ENCODE data around the gene PNLIPRP1. TPM values are rescaled to one million over a fixed set of nuclear protein-coding genes. Genes with fewer than 3 reads are reported as not detected.

Gene PNLIPRP1
- polyA plus RNA-seq (ENCODE audit: insufficient read length): not detected

GRCh38 chr10:116590590-116591444, at the start of gene PNLIPRP1:
PNLIPRP1 (plus strand) TSS chr10:116590959; CDS start chr10:116591130, 171 bp downstream.
- no peak for DNase-seq

- DNase-seq: no peak
These were observed 48.6 kb upstream of the PNLIPRP1 start for GRCh38 chr10:116542007-116542677.

DNA sequence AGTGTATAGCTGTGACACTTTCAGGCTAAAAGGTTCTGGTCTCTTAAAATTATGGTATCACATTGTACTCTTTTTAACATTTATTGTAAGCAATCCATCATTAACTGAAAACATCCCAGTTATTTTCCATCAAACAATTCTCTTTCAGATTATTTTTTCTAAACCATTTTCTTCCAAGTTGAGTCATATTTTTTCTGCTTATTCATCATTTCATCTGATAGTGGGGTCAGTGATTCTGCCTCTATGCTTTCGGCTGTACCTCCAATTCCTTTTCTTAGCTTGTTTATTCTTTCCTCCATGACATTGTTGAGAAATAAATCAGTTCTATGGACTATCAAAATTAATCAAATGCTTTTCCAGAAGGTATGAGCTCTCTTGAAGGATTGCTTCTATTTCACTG, 45.6 kb upstream of the PNLIPRP1 start:
- DNase-seq: no peak

DNA sequence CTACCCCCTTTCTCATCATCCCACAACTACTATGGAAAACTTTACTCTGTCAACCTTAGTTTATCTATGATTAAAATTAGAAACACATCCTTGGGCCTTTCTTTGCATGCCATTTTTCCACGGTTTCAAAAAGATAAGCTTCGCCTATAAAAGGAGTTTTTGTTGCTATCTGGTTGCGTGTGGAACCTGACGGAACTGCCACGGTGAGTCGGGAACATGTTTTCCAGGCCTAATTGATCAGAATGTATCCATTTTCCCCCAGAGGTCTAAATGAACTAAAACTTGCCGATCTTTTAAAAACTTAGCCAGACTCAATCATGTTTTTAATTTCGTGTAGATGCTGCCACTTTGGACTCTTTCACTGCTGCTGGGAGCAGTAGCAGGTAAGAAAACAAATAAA, 45.0 kb upstream of the PNLIPRP1 start, which contains the start of gene PNLIP:
Gene PNLIP, plus strand, starts transcription at position 176 of the 400 bp plus-strand sequence. Its CDS starts 162 bp downstream, at position 338.
- no peak for DNase-seq

- DNase-seq: no peak
These were observed 42.5 kb upstream of the PNLIPRP1 start for GRCh38 chr10:116548301-116548700.

DNA sequence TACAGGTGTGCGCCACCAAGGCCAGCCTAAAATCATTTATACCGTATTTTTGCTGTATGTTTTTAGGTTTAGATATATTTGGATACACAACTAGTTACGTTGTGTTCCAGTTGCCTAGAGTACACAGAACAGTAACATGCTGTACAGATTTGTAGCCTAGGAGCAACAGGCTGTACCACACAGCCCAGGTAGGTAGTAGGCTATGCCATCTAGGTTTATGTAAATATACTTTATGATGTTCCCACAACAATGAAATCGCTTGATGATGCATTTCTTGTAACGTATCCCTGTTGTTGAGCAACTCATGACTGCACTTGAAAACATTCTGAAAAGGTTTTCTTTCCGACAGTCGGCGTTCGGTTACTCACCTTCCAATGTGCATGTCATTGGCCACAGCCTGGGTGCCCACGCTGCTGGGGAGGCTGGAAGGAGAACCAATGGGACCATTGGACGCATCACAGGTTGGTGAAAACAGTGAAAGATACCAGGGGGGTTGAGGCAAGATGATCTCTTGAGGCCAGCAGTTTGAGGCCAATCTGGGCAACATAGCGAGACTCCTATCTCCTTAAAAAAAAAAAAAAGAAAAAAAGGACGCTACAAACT, 37.3 kb upstream of the PNLIPRP1 start:
- no peak for DNase-seq

GRCh38 chr10:116554628-116555027, 36.1 kb upstream of the PNLIPRP1 start:
- no peak for DNase-seq

- no peak for DNase-seq
These were observed 34.9 kb upstream of the PNLIPRP1 start for GRCh38 chr10:116555880-116556279.

- no peak for DNase-seq
These were observed 33.4 kb upstream of the PNLIPRP1 start for GRCh38 chr10:116557305-116557880.

- no peak for DNase-seq
These were observed 25.2 kb upstream of the PNLIPRP1 start for GRCh38 chr10:116565534-116565933.

GRCh38 chr10:116566932-116567331, 23.8 kb upstream of the PNLIPRP1 start:
- DNase-seq: no peak

GRCh38 chr10:116567335-116567734, 23.4 kb upstream of the PNLIPRP1 start:
- no peak for DNase-seq

DNA sequence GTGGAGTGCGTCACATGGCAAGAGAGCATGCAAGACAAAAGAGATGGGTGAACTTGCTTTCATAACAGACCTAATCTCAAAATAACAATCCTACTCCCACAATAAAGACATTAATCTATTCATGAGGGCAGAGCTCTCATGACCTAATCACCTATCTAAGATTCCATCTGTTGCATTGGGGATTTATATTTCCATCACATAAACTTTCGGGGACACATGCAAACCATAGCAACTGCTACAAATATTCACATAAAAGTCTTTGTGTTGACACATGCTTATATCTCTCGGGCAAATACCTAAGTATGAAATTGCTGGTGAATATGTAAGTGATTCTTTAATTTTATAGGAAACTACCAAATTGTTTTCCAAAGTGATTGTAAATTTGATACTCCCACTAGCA, 16.0 kb upstream of the PNLIPRP1 start:
- no peak for DNase-seq

- no peak for DNase-seq
These were observed 2.7 kb upstream of the PNLIPRP1 start for GRCh38 chr10:116587878-116588591.

DNA sequence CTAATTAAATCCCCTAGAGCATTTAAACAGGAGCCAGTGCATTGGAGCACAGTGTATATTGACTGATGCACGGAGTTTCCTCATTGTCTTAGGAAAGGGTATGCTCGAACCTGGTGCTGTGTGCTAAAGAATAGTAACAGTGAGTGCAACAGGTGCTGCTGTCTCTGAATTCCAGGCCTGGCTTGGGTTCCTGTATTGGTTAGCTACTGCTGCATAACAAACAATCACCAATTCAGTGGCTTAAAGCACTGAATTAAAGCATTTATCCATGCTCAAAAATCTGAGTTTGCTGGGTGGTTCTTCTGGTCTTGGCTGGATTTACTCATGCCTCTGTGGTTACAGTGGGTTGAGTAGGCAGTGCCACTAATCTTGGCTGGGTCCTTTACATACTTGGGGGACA, 1.8 kb upstream of the PNLIPRP1 start:
- DNase-seq: no peak

- no peak for DNase-seq
These were observed 833 bp upstream of the PNLIPRP1 start for GRCh38 chr10:116589926-116590325.

- DNase-seq: no peak
These were observed 2.5 kb downstream of the PNLIPRP1 start for GRCh38 chr10:116593139-116593740.

GRCh38 chr10:116594525-116595035, 3.8 kb downstream of the PNLIPRP1 start:
- no peak for DNase-seq

DNA sequence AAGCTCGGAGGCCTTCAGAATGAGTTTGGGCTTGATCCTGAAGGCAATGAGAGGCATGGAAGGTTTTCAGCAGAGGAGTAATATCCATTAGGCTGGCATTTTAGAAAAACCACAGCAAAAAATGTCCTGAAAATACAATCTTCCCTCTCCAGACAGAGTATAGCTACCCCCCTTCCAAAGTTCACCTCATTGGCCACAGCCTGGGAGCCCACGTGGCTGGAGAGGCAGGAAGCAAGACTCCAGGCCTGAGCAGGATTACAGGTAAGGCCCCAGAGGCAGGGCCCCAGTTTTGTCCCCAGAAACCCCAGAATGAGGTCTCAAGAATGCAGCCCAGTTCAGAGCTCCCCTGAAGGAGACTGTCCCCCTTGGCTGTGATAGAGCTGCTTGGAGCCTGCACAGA, 5.3 kb downstream of the PNLIPRP1 start:
- DNase-seq: no peak

- DNase-seq: no peak
These were observed 6.8 kb downstream of the PNLIPRP1 start for GRCh38 chr10:116597543-116597942.

GRCh38 chr10:116598329-116598728, 7.6 kb downstream of the PNLIPRP1 start:
- no peak for DNase-seq

DNA sequence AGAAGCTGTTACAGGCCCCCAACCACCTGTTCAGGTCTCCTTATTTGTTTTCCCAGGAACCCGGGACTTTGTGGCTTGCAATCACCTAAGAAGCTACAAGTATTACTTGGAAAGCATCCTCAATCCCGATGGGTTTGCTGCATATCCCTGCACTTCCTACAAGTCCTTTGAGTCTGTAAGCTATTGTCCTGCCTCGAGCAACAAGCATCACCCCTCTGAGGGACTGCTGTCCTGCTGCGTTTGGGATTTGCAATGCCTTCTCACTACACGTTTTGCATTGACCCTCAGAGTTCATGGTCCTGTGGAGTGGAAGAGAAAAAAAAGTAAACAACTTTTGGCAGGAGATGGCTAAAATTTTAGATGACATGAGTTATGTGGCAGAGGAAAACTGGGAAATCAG, 9.2 kb downstream of the PNLIPRP1 start:
- no peak for DNase-seq

All from hindlimb muscle (tissue), 1 donor.